Stimulated activated CD4-positive, alpha-beta T cell treated with anti-CD3 and anti-CD28 coated beads, Interleukin-12 subunit alpha, Interleukin-12 subunit beta, amount 100 ng/mL, for 4 hours (primary cell): Measurements from ENCODE around the gene CLDN24.
"Not testable (repeated sequence)": the region's sequence is repeated elsewhere in the genome, so short reads cannot be mapped to it uniquely, and the experiment has no call there.

Experiments used
- DNase-seq: peaks from one replicate; pipeline ENCODE4 v3.0.0-alpha.2; 2020

Gene CLDN24

DNA sequence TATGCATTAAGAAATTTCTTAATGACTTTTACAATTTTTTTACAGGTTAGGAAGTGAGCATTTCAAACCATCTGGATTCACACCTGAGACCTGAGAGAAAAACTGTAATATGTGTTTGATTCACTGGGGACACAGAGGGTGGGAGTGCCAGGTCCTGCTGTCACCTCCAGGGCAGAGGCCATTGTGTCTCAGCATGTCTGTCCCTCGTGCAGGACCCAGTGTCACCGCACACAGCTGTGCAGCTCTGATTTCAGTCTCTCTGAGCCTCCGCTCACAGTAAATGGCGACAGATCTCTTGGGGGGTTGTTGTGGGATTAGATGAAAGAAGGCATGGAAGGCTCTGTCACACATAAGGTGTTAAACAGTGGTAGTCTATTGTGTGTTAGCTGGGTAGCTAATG lies 23.0 kb upstream of the CLDN24 start:
- no peak for DNase-seq

DNA sequence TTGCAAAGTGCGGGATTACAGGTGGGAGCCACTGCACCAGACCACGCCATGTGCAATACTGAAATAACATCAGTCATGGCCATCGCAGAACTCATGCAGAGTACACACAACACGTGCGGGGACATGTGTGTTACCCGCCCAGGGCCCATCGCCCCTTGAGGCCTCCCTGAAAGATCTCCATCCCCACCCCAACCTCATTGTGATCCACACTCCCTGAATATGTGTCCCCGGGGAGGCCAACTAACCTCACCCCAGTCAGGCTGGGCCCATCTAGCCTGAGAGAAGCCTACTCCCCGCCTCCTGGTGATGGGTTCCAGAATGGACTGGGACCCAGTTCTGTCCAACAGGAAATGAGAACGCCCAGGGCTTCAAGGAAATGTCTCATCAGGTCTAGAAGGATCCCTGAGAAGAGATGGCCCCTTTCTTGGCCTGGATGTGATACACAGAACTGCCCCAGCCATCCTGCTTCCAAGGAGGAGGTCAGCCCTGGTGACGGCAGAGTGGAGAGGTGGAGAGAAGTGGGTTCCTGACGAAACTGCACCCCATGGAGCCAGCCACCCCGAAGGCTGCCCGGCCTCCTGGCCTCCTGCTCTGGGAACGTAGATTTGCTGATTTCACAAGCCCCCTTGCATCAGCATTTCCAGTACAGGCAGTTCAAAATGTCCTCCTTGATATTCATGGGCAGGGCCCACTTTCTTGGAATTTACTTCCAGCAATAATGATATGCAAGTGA lies 22.5 kb upstream of the CLDN24 start:
- no peak for DNase-seq

DNA sequence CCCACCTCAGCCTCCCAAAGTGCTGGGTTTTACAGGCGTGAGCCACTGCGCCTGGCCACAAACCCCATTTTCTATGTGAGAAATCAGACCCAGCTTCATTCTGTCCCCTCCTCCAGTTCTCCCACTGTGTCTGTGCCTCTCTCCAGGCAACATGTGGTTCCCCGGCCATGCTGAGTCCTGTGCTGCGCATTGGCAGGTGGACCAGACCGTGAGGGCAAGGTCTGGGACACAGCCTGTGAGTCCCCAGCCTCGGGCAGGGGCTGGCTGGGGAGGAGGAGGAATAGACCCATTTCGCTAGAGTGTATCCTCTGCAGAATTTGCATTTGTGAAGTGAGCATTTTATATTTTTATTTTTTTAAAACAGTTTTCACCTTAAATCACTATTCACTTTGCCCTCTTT lies 21.5 kb upstream of the CLDN24 start:
- no peak for DNase-seq

DNA sequence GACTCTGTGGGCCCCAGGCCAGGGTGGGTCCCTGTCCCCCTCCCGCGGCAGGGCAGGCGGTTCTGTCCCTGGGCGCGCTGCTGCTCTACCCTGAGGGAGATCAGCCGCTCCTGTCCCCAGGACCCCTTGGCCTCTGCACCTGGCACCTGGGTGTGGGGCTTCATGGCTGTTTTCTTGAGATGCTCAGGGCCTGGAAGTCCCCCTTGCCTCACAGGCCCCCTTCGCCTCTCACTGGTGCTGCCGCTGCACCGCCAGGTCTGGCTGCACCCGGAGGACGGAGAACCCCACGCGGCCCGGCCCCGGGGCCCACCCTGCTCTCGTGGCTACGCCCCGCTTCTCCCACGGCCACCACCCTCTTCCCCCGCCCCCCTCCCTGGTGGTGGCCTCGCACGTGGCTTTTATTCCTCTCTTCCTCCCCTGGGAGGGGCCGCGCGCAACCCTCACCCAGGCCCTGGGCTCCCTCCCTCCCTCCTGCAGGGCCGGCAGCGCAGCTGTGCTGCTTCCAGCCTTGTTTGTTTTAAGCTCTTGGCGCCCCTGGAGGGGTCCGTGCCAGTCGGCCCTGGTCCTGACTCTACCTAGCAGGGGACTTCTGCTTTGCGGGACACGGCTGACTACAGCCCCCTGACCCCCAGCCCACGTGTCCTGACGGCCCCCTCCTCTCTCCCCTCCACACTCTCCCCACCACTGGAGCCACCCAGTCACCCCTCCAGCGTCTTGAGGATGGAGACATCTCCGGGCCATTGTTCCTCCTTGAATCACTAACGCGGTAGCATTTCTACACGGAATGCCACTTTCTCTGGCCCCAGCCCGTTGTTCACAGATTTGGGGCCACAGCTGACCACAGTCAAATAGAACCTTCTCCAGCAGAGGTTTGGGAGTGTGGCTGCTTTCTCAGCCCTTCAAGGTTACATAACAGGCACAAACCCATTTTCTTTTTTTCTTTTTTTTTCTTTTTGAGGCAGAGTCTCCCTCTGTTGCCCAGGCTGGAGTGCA lies 20.6 kb upstream of the CLDN24 start:
- no peak for DNase-seq

DNA sequence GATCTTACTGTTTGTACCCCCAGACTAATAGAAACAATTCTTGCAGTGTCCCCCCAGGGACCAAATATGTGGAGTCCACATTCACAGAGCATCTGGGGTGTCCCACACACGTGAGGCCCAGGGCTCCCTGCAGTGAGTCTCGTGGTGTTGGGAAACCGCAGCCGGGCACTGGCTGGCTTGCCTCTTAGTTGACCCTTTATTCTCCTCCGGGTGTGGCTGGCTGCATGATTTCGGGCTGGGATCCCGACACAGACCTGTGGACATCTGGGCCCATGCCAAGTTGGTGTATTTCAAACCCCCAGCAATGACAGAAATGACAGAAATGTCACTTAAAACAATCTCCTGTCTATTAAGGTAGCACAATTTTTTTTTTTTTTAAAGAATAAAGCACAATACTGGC lies 15.6 kb upstream of the CLDN24 start:
- no peak for DNase-seq

DNA sequence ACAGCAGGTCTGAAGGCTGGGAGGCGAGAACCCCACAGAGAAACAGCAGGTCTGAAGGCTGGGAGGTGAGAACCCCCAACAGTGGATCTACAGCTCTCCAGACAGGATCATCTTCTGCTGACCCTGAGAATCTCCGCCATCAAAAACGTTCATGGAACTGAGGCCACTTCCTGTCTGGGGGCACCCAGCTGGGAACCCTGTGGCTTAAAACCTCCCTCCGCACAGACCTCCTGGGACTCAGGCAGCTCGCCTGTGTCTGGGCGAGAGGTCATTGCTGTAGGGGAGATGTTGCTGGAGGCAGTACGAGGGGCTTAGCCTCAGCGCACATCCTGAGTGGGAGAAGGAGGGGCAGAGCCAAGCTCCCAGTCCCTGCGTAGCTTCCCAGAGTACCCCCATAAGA lies 15.1 kb upstream of the CLDN24 start:
- no peak for DNase-seq

DNA sequence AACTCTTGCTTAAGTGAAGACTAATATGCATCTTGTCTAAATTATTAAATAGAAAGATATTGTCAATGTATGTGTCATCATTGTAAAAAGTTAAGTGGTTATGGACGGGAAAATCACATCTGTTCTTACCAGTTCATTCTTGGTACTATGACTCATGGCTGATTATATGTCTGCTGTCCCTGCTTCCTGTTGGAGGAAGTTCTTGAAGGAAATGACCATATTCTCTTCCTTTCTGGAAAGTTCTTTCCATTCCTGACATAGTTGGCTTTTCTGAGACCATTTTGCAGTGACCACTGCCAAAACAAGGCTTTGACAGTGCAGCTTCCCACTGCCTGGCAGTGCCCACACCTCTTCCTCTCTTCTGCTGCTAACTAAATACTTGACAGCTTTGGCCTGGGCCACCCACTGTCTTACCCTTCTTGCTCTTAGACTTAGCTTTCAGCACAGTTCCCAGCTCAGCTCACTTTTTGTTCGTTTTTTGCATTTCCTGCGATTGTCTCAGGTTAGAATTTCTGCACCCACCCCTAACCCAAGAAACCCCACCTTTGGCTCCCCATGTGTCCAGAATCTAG lies 13.2 kb upstream of the CLDN24 start:
- no peak for DNase-seq

DNA sequence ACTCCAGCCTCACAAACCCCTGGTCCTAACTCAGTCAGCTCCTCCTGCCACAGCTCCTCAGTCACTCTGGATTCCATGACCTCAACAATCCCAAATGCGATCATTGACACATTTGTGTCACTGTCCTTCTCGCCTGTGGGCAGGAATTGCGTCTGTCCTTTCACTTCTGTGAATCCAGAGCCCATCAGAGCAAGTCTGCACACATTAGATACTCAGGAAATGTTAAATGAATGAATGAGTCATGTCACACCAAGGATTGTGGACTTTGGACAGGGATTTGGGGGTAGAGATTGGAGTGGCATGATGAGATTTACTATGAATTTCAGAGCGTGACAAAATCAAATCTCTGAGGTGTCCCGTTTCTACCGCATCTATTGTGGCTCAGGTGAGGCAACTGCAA lies 11.8 kb upstream of the CLDN24 start:
- DNase-seq, result no peak

DNA sequence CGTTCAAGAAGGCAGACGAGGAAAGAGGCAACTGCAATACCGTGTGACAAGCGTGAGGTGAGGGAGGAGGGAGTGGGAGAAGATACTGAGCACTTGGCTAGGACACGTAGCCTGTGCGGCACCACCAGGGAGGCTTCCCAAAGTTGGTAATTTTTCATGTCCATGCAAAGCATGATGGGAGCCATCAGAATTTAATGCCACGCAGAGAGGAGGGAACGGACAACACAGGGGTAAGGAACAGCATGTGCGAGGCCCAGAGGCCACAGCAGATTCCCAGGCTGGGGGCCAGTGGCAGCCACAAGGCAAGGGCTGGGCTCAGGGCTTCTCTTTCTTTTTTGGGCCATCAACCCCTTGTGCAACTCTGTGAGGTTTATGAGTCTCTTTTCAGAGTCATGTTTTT lies 11.0 kb upstream of the CLDN24 start:
- DNase-seq, result no peak

DNA sequence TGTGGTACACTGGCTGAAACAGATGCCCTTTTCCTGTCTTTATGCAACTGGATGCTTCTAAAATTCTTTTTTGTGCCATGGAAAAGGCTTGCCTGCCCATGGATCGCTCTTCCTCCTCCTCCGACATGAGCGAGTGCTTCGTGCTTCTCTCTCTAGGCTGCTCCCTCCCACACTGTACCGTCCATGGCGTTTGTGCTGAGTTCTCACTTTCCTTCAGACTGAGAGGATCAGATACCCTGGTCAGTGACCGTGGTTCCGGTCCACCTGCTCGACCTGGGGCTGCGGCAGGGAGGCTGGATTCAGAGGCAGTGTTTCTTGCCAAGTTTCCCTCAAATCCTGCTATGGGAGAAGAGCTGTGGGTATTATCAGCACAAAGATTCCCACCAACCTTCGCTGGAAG lies 10.2 kb upstream of the CLDN24 start:
- DNase-seq, result no peak

DNA sequence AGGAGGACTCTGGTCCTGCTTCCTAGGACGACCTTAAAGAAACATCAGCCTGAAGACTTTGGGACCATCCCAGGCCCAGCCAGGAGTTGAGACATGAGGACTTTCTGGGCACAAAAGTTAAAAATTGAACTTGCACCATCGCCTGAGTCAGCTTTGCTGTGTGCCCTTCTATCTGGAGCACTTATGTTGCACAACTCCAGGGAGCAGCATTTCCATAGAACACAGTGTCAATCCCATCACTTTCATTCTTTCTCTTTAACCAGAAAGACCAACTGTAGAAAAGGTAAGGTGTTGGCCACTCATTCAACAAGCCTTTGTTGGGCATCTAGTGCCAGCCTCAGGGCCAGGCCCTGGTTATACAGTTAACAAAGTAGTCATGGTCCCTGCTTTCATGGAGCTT lies 8.6 kb upstream of the CLDN24 start:
- no peak for DNase-seq

DNA sequence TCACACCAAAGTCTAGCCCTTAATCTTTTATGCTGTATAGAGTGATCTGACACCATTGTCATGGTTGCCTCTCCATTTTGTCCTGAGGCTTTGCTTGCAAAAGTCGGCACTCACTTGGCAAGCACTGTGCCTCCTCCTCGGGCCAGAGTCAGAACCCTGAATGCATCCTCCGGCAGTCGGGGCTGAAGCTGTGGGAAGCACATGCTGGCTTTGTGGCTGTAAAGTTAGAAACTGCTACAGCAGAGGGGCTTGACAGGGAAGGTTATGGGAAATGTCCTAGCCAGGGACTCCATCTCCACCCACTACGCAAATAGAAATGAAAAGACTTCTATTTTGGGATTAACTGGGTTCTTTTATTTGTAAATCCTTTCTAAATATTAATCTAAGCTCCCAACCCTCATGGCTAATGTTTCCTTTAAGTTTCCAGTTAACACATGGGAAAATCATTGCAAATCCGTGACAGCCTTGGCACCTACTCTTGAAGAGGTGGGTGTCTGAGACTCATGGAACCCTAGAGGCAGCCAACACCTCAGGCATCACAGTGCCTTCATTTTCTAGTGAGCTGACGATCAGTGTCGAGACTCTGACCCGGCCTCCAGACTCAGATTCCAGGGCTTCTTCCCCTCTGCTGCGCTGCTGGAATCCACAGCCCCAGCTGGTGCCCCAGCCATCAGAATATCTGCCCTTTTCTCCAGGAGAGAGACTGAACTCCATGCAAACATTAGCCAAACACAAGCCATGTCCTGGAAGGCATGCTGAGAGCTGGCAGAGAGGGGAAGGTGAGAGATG lies 7.9 kb upstream of the CLDN24 start:
- DNase-seq, result no peak

DNA sequence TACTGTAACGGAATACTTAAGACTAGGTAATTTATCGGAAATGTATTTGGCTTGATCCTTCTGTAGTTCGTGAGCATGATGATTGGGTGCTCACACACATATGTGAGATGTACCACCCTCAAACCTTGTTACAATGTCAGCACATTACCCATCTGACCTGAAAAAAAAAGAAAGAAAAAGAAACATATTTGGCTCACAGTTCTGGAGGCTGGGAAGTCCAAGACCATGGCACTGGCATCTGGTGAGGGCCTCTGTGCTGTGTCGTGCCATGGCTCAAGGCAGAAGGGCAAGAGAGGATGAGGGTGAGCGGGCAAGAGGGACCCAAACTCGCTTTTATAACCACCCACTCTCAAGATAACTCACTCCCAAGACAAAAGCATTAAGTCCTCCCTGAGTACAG lies 7.0 kb upstream of the CLDN24 start:
- DNase-seq, result no peak

DNA sequence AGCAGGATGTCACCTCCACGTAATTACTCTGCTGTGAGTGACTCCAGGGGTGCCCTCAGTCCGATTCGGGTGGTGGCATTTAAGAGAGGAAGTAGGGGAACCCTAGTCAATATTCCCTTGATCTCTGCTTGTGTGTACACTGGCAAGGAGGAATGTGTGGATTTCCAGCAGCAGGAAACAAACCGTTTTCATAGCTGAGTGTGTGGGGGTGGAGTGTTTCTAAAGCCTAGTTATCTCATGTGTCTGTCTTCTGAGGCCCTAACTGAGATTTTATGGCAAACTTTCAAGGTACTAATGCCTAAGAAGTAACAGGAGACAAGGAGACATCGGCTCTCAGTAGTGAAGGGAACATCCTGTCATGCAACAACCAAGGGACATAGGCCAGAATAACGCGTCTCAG lies 6.6 kb upstream of the CLDN24 start:
- no peak for DNase-seq

DNA sequence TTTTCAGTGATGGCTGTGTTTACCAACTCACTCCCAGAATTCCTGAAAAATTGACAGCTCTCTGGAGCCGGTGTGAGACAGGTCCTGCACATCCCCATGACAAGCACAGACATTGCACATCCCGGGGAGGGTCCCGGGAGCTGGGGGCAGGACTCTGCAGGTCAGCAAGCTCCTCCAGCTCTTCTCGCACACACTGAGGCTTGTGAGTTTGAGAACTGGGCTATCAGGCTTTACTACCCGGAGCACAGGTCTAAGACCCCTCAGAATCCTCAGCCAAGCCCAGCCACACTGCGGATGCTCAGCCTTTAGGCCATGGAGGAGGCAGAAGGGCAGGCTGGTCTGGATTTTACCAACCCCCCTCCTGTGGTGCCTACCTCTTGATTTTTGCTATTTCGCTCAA lies 5.6 kb upstream of the CLDN24 start:
- DNase-seq, result no peak

DNA sequence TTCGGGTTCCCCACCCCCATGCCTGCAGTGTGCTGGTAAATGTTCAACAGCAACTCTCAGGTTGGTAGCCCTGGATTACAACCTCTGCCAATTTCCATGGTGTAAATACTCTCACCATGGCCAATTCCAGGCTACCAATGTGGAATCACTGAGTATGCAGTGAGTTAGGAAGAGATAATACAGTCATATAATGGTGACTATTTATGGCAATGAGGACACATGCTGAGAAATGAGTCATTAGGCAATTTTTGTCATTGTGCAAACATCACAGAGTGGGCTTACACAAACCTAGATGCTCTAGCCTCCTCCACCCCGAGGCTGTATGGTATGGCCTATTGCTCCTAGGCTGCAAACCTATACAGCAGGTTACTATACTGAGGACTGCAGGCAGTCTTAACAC lies 4.6 kb upstream of the CLDN24 start:
- DNase-seq, result no peak

DNA sequence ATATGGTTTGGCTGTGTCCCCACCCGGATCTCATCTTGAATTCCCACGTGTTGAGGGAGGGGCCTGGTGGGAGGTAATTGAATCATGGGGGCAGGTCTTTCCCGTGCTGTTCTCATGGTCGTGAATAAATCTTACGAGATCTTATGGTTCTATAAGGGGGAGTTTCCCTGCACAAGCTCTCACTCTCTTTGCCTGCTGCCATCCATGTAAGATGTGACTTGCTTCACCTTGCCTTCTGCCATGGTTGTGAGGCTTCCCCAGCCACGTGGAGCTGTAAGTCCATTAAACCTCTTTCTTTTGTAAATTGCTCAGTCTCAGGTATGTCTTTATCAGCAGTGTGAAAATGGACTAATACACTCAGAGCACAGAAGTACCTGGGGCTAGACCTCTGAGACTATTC lies 4.2 kb upstream of the CLDN24 start:
- DNase-seq, result not testable (repeated sequence)

DNA sequence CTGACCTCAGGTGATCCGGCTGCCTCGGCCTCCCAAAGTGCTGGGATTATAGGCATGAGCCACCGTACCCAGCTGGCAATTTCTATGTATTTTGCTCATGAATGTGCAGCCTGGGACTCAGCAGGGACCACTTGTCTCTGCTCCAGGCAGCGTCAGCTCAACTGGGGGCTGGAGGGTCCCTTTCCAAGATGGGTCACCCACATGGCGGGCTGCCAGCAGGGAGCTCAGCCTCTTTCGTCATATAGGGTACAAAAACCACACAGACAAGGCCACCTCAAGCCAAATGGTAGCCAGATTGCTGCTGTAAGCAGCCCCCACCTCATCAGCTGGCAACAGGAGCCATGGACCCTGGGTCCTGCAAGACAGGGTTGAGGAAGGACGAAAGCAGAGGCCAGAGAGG lies 2.4 kb upstream of the CLDN24 start:
- DNase-seq, result no peak

DNA sequence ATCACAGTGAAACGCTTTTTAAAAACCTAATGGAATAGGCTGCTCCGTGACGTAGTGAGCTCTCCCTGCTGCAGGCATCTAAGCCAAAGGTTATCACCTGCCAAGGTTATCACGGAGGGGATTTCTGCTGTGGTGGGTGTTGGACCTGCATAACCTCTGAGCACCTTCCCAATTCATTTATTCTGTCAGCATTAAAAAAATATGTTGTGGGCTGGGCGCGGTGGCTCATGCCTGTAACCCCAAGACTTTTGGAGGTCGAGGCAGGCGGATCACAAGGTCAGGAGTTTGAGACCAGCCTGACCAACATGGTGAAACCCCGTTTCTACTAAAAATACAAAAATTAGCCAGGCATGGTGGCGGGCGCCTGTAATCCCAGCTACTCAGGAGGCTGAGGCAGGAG lies 1.8 kb upstream of the CLDN24 start:
- not testable (repeated sequence) for DNase-seq

DNA sequence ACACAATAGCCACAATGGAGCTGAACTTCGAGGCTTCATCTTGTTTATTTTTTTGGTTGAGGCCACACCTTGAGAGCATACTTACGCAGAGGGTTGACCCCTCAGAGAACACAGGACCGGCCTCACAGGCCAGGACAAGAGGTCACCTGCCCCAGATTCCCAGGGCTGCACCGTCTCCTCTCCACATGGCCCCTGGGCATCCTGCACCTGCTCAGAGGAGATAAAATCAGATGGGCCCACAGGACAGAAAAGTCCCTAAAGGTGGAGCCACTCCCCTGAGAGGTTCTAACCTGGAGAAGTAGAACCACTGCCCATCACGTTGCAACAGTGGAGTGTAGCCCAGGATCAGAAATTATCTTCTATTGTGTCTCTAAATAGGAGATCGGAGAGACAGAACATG lies 1.1 kb upstream of the CLDN24 start:
- DNase-seq, result no peak

DNA sequence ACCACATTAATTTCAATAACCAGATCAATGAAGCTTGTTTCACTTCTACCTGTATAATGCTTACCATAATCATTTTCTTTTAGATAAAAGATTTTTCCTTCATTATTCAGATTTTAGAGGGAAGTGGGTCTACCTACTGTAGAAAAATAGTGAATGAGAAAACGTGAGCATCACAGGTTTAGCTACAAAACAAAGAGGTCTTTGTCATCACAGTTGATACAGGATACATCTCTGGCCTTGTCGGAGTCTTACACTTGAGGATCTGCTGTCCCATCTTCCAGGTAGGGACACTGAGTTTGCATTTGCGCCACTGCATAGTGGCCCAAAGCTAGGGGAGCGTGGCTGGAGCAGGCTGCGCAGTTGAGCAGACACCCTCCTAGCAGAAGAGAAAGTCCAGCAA lies 710 bp downstream of the CLDN24 start:
- no peak for DNase-seq

DNA sequence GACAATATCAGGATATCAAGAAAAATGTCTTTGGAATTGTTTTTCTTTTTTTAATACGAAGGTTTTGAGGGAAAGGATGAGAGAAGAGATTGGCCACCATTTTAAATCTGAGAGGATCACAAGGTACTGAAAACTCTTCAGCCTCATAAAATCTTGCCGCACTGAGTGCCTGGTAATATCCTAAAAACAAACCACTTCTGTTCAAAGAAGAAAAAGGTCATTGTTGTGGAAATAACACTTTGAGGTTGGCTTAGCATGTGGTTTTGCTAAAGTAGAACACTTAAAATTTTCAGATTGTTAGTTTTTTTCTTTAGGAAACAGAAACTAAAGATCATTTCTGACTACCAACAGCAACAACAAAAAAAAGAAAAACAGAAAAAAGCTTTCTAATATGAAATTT lies 1.1 kb downstream of the CLDN24 start:
- no peak for DNase-seq
